ENCODE measurements around the gene STXBP6.

GRCh38 chr14:25067600-25067999, 17.7 kb upstream of the STXBP6 start:
- no peak for TF ChIP-seq CTCF (conservative IDR thresholded peaks at IDR 0.05; ENCODE audit: low read depth in 2 of 2)
- no peak for TF ChIP-seq POLR2AphosphoS5 (IDR thresholded peaks at IDR 0.05; ENCODE audit: low read depth)

Data from GM23338 (cell line).